Colonic mucosa (tissue), 4 donors: Measurements from ENCODE around the gene FBXL14. TPM values are rescaled to one million over a fixed set of nuclear protein-coding genes. Genes with fewer than 3 reads are reported as not detected.

Experiments used
- DNase-seq: peaks from one replicate; pipeline ENCODE4 v3.0.0-alpha.2; 2020
- H3K27ac ChIP-seq: fragments of 200-600 bp; one replicate; pipeline ENCODE4 v1.8.0; 2021
- H3K27me3 ChIP-seq: fragments of 200-600 bp; one replicate; pipeline ENCODE4 v1.8.0; 2021
- H3K36me3 ChIP-seq: fragments of 200-600 bp; one replicate; pipeline ENCODE4 v1.8.0; 2021
- H3K4me1 ChIP-seq: fragments of 200-600 bp; one replicate; pipeline ENCODE4 v1.8.0; 2021; ENCODE audit warnings: mild to moderate bottlenecking
- H3K4me3 ChIP-seq: fragments of 200-600 bp; one replicate; pipeline ENCODE4 v1.8.0; 2021
- H3K9ac ChIP-seq, 2 donors: one replicate each; pipeline ENCODE4 v1.7.0; 2013; ENCODE audit warnings: control low read depth in 2 of 2, low read depth in 2 of 2, low read length in 2 of 2
- H3K9me3 ChIP-seq: fragments of 200-600 bp; one replicate; pipeline ENCODE4 v1.8.0; 2021
- CTCF ChIP-seq: fragments of 200-600 bp; IDR thresholded peaks from one replicate; pipeline ENCODE4 v1.8.0; 2022; ENCODE audit warnings: antibody characterized with exemption, mild to moderate bottlenecking
- intact Hi-C: fragments of 100-400 bp; cut with DNase I; formaldehyde crosslinking; loops from one replicate; pipeline ENCODE4 v1.14.1; 2022
- total RNA-seq, 2 donors: library from RNA; stranded (reverse); fragmentation: NEBNext Ultra II Directional in 1 of 2; extraction: Animal tissue kit (Norgen Biotek cat#: 25700) in 1 of 2; gene quantifications; one replicate each; pipeline ENCODE4 v1.2.1, GENCODE V29; 2021
- donor health status: healthy.
- donor health status: DM: no; HTN: no; CAD: no.
- donor health status: DM: no; HTN: no; CAD: no.

The FBXL14 gene
- total RNA-seq, 2 donors from 2014 or later = 32.3 to 37.4 TPM

- peak; percentile 66 for TF ChIP-seq CTCF
- Histone ChIP-seq H3K4me1 (peaks cover 11% of the 10 kb centered on the region), H3K4me3 (no peak overlapping the region), H3K27ac (no peak overlapping the region), H3K9ac (no peak overlapping the region), H3K27me3 (peaks cover 18% of the 10 kb centered on the region), H3K9me3 (no peaks in the 10 kb centered on the region), H3K36me3 (no peaks in the 10 kb centered on the region)
- intact Hi-C loops = loop anchor here (5.0 kb wide), 1 partner anchor 158 kb away; no protein-coding TSS in a partner anchor
- peak; percentile 77 for DNase-seq
Measured at GRCh38 chr12:1634590-1635191, 40.3 kb upstream of the FBXL14 start.

- TF ChIP-seq CTCF = no peak
- H3K4me3 ChIP-seq = no peak overlapping the region
- no peaks in the 10 kb centered on the region for H3K36me3 ChIP-seq
- no peak for DNase-seq
- peaks cover 14% of the 10 kb centered on the region for H3K4me1 ChIP-seq
- peaks cover 18% of the 10 kb centered on the region for H3K27me3 ChIP-seq
- no peak overlapping the region for H3K27ac ChIP-seq
- no peak overlapping the region for H3K9ac ChIP-seq
- H3K9me3 ChIP-seq = no peaks in the 10 kb centered on the region
- intact Hi-C loops = loop anchor here (5.0 kb wide), 1 partner anchor 158 kb away; no protein-coding TSS in a partner anchor
Measured at GRCh38 chr12:1634149-1634548, 39.8 kb upstream of the FBXL14 start.

- Histone ChIP-seq H3K9ac (no peak overlapping the region), H3K4me3 (no peak overlapping the region), H3K27me3 (peaks cover 18% of the 10 kb centered on the region), H3K4me1 (peaks cover 14% of the 10 kb centered on the region), H3K9me3 (no peaks in the 10 kb centered on the region), H3K27ac (no peak overlapping the region), H3K36me3 (no peaks in the 10 kb centered on the region)
- no peak for TF ChIP-seq CTCF
- no peak for DNase-seq
- intact Hi-C loops = loop anchor here (5.0 kb wide), 1 partner anchor 159 kb away; no protein-coding TSS in a partner anchor
Measured at GRCh38 chr12:1633459-1633858, 39.1 kb upstream of the FBXL14 start.

GRCh38 chr12:1632702-1633101 lies 38.3 kb upstream of the FBXL14 start:
- H3K27ac ChIP-seq = no peak overlapping the region
- no peak overlapping the region for H3K9ac ChIP-seq
- H3K4me3 ChIP-seq = no peak overlapping the region
- H3K36me3 ChIP-seq = no peaks in the 10 kb centered on the region
- DNase-seq = no peak
- peaks cover 18% of the 10 kb centered on the region for H3K27me3 ChIP-seq
- H3K9me3 ChIP-seq = no peaks in the 10 kb centered on the region
- peaks cover 14% of the 10 kb centered on the region for H3K4me1 ChIP-seq
- TF ChIP-seq CTCF = no peak
- intact Hi-C loops = loop anchor here (5.0 kb wide), 1 partner anchor 160 kb away; no protein-coding TSS in a partner anchor

DNA sequence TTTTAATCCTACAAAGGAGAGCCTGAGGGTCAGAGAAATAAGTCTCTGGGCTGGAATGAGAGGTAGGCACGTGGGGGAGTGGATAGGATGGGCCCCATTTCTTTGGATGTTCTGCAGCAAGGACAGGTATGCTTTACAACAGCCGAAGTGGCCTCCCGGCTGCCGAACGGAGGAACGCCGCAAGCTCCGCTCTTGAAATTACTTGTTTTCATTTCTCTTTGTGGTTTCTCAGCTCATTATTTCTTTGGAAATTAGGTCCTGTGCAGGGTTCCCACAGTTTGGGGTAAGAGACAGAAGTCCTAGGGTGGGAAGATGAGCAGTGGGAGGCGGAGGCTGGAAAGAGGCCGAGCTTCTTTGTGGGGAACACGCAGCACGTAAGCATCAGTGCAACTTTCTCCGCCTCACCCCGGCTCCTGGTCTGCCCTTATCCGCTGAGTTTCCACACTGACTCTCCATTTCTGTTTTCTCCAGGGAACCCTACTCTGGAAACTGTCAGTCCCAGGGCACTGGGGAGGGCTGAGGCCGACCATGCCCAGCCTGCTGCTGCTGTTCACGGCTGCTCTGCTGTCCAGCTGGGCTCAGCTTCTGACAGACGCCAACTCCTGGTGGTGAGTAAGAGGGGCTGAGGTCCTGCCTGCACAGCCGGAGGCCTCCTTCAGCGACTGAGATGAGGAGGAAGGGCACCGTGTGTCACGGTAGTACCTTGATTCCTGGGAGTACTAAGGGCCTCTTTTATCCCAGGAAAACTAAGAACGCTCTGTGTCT lies 36.6 kb upstream of the FBXL14 start:
- no peak overlapping the region for H3K27ac ChIP-seq
- H3K4me1 ChIP-seq = peaks cover 14% of the 10 kb centered on the region

More for the DNA sequence above, 36.6 kb upstream of the FBXL14 start:
- H3K9ac ChIP-seq = peak overlapping the region in 1 of 2 donors; percentile 40
- peaks cover 18% of the 10 kb centered on the region for H3K27me3 ChIP-seq
- intact Hi-C loops = loop anchor here (5.0 kb wide), 1 partner anchor 161 kb away; no protein-coding TSS in a partner anchor
- H3K4me3 ChIP-seq = no peak overlapping the region
- no peak for TF ChIP-seq CTCF
- H3K36me3 ChIP-seq = no peaks in the 10 kb centered on the region
- no peak for DNase-seq
- H3K9me3 ChIP-seq = no peaks in the 10 kb centered on the region
